HepG2 (cell line): Measurements from ENCODE around the gene UQCC2. TPM values are rescaled to one million over a fixed set of nuclear protein-coding genes. Genes with fewer than 3 reads are reported as not detected.

Experiments used
- ATAC-seq: fragments of 200-7000 bp; cut with Tn5 transposase; 3 replicates; pipeline ENCODE4 v1.9.1; 2020; ENCODE audit warnings: mild to moderate bottlenecking, moderate library complexity
- BruUV-seq: library from RNA; stranded (reverse); fragments of 400-500 nt; replicated peaks from 2 replicates; lab custom pipeline; 2021; lab: Mats Ljungman, UMichigan
- CTCF ChIA-PET: fragments of 300-600 bp; formaldehyde crosslinking; extraction: SDS; loops from one replicate; lab custom pipeline; 2021; ENCODE audit warnings: low total read pairs, inconsistent platforms, low intra/inter-chr PET ratio; lab: Yijun Ruan, JAX
- POLR2A ChIA-PET: fragments of 350-600 bp; sonication (Branson Sonifier 250); formaldehyde crosslinking; loops from one replicate; lab custom pipeline; 2020; ENCODE audit warnings: antibody characterized with exemption, inconsistent platforms; lab: Yijun Ruan, JAX
- DNase-seq: peaks from one replicate; pipeline ENCODE4 v3.0.0-alpha.2; 2015; ENCODE audit warnings: low spot score
- FAIRE-seq: peaks from 3 replicates; lab custom pipeline; 2011; peaks lifted over from hg19 to GRCh38; lab: Jason Lieb, UNC
- H2AFZ ChIP-seq: one replicate; pipeline ENCODE4 v1.6.1; 2011; ENCODE audit warnings: low read length, inconsistent platforms
- H3K27ac ChIP-seq: fragments of 300-600 bp; 3 replicates; pipeline ENCODE4 v1.8.0; 2011; ENCODE audit warnings: mixed run types, mild to moderate bottlenecking, mixed read lengths, low read length, inconsistent platforms; ENCODE audit not compliant: insufficient read depth; ENCODE audit errors: extremely low read length
- H3K27me3 ChIP-seq, 2 experiments: fragments of 200-600 bp in 1 of 2; 2 replicates in 1 of 2; 3 replicates in 1 of 2; pipeline versions ENCODE4 v1.6.0 to v1.8.0; 2011; ENCODE audit warnings: low read length in 2 of 2, mild to moderate bottlenecking in 2 of 2, moderate library complexity in 2 of 2, inconsistent platforms in 1 of 2; ENCODE audit not compliant: insufficient read depth in 2 of 2, control insufficient read depth in 1 of 2
- H3K36me3 ChIP-seq, 2 experiments: fragments of 200-600 bp in 1 of 2; replicated peaks in 1 of 2; 2 replicates in 1 of 2; 3 replicates in 1 of 2; pipeline versions ENCODE4 v1.5.1 to v1.8.0; 2011; ENCODE audit warnings: low read length in 2 of 2, inconsistent platforms in 1 of 2; ENCODE audit not compliant: insufficient read depth in 2 of 2, control insufficient read depth in 1 of 2
- H3K4me1 ChIP-seq: 2 replicates; pipeline ENCODE4 v1.5.1; 2012; ENCODE audit warnings: low read length, inconsistent platforms; ENCODE audit not compliant: insufficient read depth
- H3K4me2 ChIP-seq: 2 replicates; pipeline ENCODE4 v1.6.0; 2011; ENCODE audit warnings: low read depth, low read length, inconsistent platforms
- H3K4me3 ChIP-seq, 3 experiments: fragments of 200-600 bp in 1 of 3; sonication (generic), shearing (Covaris generic) in 1 of 3; replicated peaks in 1 of 3; 2 replicates each; pipeline ENCODE4 v1.5.1; 2011 to 2016; ENCODE audit warnings: low read length in 3 of 3, inconsistent platforms in 2 of 3, low read depth in 2 of 3, mild to moderate bottlenecking in 2 of 3, control low read depth in 1 of 3, mixed read lengths in 1 of 3; ENCODE audit not compliant: insufficient read depth in 1 of 3
- H3K79me2 ChIP-seq: one replicate; pipeline ENCODE4 v1.6.1; 2011; ENCODE audit warnings: low read length, inconsistent platforms; ENCODE audit not compliant: insufficient read depth
- H3K9ac ChIP-seq: 2 replicates; pipeline ENCODE4 v1.6.0; 2011; ENCODE audit warnings: mild to moderate bottlenecking, low read depth, low read length, inconsistent platforms; ENCODE audit not compliant: insufficient read depth
- H3K9me3 ChIP-seq: 2 replicates; pipeline ENCODE4 v1.5.1; 2012; ENCODE audit warnings: mild to moderate bottlenecking, low read length
- H4K20me1 ChIP-seq: 2 replicates; pipeline ENCODE4 v1.6.0; 2011; ENCODE audit warnings: inconsistent platforms, mild to moderate bottlenecking, low read length, moderate library complexity; ENCODE audit not compliant: insufficient read depth
- ETV6 ChIP-seq: sonication (generic); formaldehyde crosslinking; conservative IDR thresholded peaks from 2 replicates; pipeline ENCODE4 v1.4.0; 2020; ENCODE audit warnings: missing genetic modification reagents
- HHEX ChIP-seq: IDR thresholded peaks from 2 replicates; pipeline ENCODE4 v1.6.1; 2016; ENCODE audit warnings: control low read depth
- MED1 ChIP-seq: sonication (generic); formaldehyde crosslinking; IDR thresholded peaks from 2 replicates; pipeline ENCODE4 v1.4.0; 2020; ENCODE audit warnings: missing genetic modification reagents
- PHF8 ChIP-seq: sonication (generic); formaldehyde crosslinking; IDR thresholded peaks from 2 replicates; pipeline ENCODE4 v1.5.0; 2020; ENCODE audit warnings: missing genetic modification reagents
- PITX1 ChIP-seq: sonication (generic); formaldehyde crosslinking; IDR thresholded peaks from 2 replicates; pipeline ENCODE4 v1.5.1; 2020; ENCODE audit warnings: mild to moderate bottlenecking, missing genetic modification reagents
- STAT6 ChIP-seq: sonication (generic); formaldehyde crosslinking; IDR thresholded peaks from 2 replicates; pipeline ENCODE4 v1.4.0; 2020; ENCODE audit warnings: missing genetic modification reagents, mild to moderate bottlenecking, borderline replicate concordance
- ZNF280D ChIP-seq: sonication (generic); formaldehyde crosslinking; IDR thresholded peaks from 2 replicates; pipeline ENCODE4 v1.5.1; 2020; ENCODE audit warnings: mild to moderate bottlenecking, missing genetic modification reagents
- ZNF431 ChIP-seq: sonication (generic); formaldehyde crosslinking; IDR thresholded peaks from 2 replicates; pipeline ENCODE4 v1.9.0; 2022; ENCODE audit warnings: missing genetic modification reagents, low read depth, mild to moderate bottlenecking, borderline replicate concordance
- ZNF512 ChIP-seq: sonication (generic); formaldehyde crosslinking; IDR thresholded peaks from 2 replicates; pipeline ENCODE4 v1.4.0; 2020; ENCODE audit warnings: mild to moderate bottlenecking, missing genetic modification reagents
- ZNF557 ChIP-seq: sonication (generic); formaldehyde crosslinking; IDR thresholded peaks from 2 replicates; pipeline ENCODE4 v1.4.0; 2020; ENCODE audit warnings: missing genetic modification reagents
- ZNF563 ChIP-seq: sonication (generic); formaldehyde crosslinking; IDR thresholded peaks from 2 replicates; pipeline ENCODE4 v1.8.0; 2022; ENCODE audit warnings: mild to moderate bottlenecking, moderate library complexity, missing genetic modification reagents
- ZNF777 ChIP-seq: sonication (generic); formaldehyde crosslinking; IDR thresholded peaks from 2 replicates; pipeline ENCODE4 v1.4.0; 2020; ENCODE audit warnings: missing genetic modification reagents
- ZSCAN20 ChIP-seq: sonication (generic); formaldehyde crosslinking; IDR thresholded peaks from 2 replicates; pipeline ENCODE4 v1.4.0; 2020; ENCODE audit warnings: missing genetic modification reagents, mild to moderate bottlenecking, borderline replicate concordance
- WGBS: methylation state at CpG from one replicate; pipeline ENCODE4 v1.1.6; 2017; ENCODE audit warnings: low lambda C conversion rate; 5-methylcytosine and 5-hydroxymethylcytosine counted together
- in situ Hi-C: cut with HindIII; loops from 2 replicates; pipeline ENCODE4 v1.10.0; 2017; ENCODE audit warnings: low pct_unique_long_range_greater_than_20kb; ENCODE audit not compliant: extremely low pct_ligation_motif_present
- intact Hi-C: fragments of 100-400 bp; cut with micrococcal nuclease; formaldehyde crosslinking; loops from one replicate; pipeline ENCODE4 v1.10.0; 2022; ENCODE audit not compliant: unreplicated experiment
- polyA plus RNA-seq, 8 experiments: library from polyadenylated mRNA; depleted of rRNA in 3 of 8; stranded (reverse) in 7 of 8; unstranded in 1 of 8; fragments of >200 nt; fragmentation: Illumina TruSeq in 4 of 8; extraction: Trizol in 4 of 8; gene quantifications; 2 replicates each; pipeline versions ENCODE4 v1.2.1 to v1.2.3, GENCODE V29; 2011 to 2016; ENCODE audit warnings: low read depth in 4 of 8, missing spikeins in 1 of 8, mixed read lengths in 1 of 8; ENCODE audit not compliant: insufficient read depth in 1 of 8
- total RNA-seq, 5 experiments: library from RNA; depleted of rRNA; stranded (reverse); fragments of >200 nt; fragmentation: Illumina TruSeq; extraction: Trizol; gene quantifications; 2 replicates each; pipeline ENCODE4 v1.2.3, GENCODE V29; 2016; ENCODE audit warnings: low read depth in 1 of 5

The UQCC2 gene
- total and polyA plus RNA-seq, 2 of the 13 experiments (the other 11 are each of a cell fraction or from before 2014, with no cell fraction given): 82.4 to 238 TPM

GRCh38 chr6:33671744-33672072 lies 39.8 kb downstream of the UQCC2 start:
- Histone ChIP-seq H2AFZ (no peak overlapping the region), H3K36me3 (peaks cover 0 to 4% of the 10 kb centered on the region in 2 experiments; a peak in 3 of 5 replicates), H3K9ac (no peak overlapping the region), H3K27me3 (no peaks in the 10 kb centered on the region), H3K79me2 (no peaks in the 10 kb centered on the region), H3K4me2 (no peak overlapping the region), H3K4me3 (no peak overlapping the region), H4K20me1 (no peaks in the 10 kb centered on the region), H3K9me3 (no peaks in the 10 kb centered on the region), H3K27ac (no peak overlapping the region), H3K4me1 (no peaks in the 10 kb centered on the region)
- ATAC-seq (no peak), DNase-seq (no peak), FAIRE-seq (no peak)
- BruUV-seq: no TSS peak
- ChIA-PET POLR2A (no interaction called here), CTCF (interaction anchor here (2.2 kb wide), 1 partner anchor 82 kb away, joined by 23 read pairs; no protein-coding TSS in a partner anchor)
- TF ChIP-seq ZNF512 (CRISPR knock-in tag): no peak
- TF ChIP-seq MED1: no peak
- no peak for TF ChIP-seq ZSCAN20 (CRISPR knock-in tag)
- no peak for TF ChIP-seq PITX1
- TF ChIP-seq STAT6 (CRISPR knock-in tag): no peak
- TF ChIP-seq ZNF557 (CRISPR knock-in tag): no peak
- no peak for TF ChIP-seq PHF8 (CRISPR knock-in tag)
- TF ChIP-seq HHEX (CRISPR knock-in tag): no peak
- TF ChIP-seq ZNF563: no peak
- TF ChIP-seq ZNF431 (CRISPR knock-in tag): no peak
- TF ChIP-seq ZNF777: no peak
- no peak for TF ChIP-seq ETV6 (CRISPR knock-in tag)
- no peak for TF ChIP-seq ZNF280D (CRISPR knock-in tag)
- intact Hi-C loops: loop anchor here (1.0 kb wide), 1 partner anchor 81 kb away; no protein-coding TSS in a partner anchor
- WGBS: 97% methylated on average over 3 of the region's 3 CpGs
- in situ Hi-C loops: loop anchor here (5.0 kb wide), 1 partner anchor 84 kb away; no protein-coding TSS in a partner anchor
